ENCODE measurements around the gene STK11IP. TPM values are rescaled to one million over a fixed set of nuclear protein-coding genes. Genes with fewer than 3 reads are reported as not detected.

Gene STK11IP
- polyA plus RNA-seq, 4 donors: 18.8 to 39.0 (median 24.4) TPM

DNA sequence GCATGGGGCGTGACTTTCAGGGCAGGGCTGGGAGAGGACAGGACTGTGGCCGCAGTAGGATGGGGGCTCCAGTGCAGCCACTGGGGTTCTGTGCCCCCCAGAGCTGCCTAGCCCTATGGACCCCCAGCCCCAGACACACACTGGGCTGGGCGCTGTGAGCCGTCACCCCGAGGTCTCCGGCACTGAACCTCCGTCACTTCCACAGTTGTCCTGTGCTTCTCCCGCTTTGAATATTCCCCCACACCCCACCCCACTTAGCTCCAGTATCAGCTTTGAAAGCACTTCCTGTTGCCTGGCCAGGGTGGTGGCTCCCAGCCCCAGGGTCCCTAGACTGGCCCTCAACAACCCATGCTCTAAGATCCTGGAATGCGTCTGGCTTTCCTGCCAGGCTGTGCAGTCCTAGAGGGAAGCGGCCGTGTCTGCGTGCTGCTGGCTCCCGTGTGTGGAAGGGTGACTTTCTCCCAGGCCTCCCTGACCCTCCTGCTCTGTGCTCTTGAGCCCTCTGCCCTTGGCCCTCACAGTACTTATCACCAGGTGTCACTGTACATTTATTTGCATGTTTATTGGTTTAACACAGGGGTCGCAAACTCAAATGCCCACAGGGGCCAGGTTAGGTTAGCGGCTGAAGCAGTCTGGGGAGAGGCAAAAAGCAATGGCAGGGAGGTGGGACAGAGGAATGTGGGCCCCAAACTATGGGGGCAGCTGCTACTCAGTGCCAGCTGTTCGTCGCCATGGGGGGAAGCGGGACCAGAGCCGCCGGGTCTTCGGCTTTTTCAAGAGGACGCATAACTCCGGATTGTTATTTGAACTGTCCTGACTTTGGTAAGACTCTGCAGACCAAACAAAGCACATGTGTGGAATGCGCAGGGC, 36.2 kb upstream of the STK11IP start:
- no peak for DNase-seq (ENCODE audit: low read depth in 4 of 4, low spot score in 3 of 4)

DNA sequence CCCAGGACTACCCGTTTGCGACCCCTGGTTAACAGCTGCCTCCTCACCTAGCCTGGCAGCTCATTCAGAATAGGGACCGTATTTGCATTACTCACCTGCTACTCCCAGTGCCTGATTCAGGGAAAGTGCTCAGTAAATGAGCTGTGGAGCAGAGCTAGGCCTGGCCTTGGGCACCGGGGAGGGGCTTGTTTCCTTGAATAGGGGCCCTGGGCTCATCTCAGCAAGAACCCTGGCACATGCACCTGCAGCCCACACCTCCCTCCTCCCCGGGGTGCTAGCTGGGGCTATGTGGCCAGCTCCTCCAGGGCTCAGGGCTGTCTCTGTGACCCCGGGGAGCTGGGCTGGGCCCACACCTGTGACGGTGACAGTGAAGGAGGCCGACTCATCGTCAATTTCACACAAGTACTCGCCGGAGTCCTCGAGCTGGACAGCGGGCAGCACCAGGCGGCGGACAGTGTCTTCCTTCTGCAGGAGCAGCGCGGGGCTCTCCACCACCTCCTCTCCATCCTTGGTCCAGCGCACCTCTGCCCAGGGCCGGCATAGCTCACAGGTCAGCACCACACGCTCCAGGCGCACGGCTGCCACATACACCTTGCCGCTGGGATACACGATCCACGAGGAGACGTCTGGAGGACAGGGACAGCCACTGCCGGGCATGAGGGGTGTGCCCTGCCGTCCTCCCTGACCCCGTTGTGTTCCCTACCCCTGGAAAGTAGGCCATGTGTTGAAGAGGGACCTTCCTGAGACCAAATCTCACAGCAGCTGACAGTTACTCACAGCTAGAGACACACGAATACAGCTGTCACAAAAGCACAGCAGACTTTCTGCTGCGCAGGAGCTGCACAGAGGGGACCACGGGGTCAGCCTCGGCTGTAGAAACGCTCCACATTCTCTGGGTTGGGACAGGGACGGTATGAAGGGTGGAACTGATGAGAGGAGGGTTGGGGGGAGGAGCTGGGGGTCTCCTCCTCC, 35.3 kb upstream of the STK11IP start:
- DNase-seq (ENCODE audit: low read depth in 4 of 4, low spot score in 3 of 4): no peak

DNA sequence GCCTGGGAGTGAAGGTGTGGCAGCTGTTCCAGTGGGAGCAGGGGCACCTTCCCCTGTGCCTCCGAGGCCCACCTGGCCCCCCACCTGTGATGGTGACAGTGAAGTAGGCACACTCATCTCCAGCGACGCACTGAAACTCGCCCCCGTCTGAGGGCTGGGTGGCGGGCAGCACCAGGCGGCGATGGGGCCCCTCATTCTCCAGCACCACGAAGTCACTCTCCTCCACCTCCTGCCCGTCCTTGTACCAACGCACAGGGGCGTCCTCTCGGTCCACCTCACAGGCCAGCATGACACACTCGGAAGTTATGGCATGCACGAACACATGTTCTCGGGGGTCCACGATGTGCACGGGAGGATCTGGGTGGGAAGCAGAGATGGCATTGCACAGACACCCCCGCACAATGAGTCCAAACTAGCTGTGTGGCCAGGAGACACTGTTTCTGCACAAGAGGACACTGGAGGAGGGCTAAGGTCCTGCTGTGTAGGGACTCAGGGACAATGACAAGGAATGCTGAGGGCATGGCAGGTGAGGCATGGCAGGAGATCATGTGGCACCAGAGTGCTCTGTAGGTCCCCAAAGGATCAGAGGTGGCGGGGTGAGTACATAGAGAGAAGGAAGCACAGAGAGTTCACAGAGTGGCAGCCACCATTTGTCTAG, 34.3 kb upstream of the STK11IP start:
- DNase-seq (ENCODE audit: low read depth in 4 of 4, low spot score in 3 of 4): no peak

DNA sequence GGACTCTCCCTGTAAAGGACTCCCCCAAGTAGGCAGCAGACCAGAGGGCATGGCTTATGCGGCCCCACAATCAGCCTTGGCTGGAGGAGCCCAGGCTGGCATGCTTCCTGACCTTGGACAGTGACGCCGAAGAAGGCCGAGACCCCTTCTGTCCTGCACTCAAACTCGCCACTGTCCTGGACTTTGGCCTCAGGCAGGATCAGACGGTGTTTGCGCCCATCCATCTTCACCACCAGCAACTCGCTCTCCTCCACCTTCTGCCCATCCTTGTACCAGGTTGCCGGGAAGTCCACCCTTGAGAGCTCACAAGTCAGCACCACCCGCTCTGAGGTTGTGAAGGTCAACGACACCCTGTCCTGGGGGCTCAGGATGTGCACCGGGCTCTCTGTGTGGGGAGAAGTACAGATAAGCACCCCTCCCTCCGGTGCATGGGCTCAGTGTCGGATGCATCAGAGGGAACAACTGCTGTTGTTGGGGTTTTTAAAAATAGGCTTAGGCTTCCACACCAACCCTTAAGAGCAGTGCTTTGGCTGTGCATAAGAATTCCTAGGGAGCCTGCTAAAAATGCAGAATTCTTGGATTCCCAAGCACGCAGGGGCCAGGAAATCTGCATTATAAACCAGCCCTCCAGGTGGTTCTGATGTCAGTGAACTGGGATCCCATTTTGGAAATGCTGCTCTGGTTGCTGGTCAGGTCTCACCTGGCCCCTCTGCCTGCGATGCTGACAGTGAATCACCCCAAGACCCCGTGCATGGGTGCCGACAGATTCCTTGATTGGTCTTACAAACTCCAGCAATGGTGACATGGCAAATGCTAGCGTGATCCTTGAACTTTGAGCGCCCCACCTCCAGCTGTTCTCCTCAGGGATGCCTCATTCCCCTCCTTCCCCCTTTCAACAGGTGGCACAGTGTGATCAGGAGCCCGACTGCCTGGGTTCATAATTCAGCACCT, 32.3 kb upstream of the STK11IP start:
- no peak for DNase-seq (ENCODE audit: low read depth in 4 of 4, low spot score in 3 of 4)

DNA sequence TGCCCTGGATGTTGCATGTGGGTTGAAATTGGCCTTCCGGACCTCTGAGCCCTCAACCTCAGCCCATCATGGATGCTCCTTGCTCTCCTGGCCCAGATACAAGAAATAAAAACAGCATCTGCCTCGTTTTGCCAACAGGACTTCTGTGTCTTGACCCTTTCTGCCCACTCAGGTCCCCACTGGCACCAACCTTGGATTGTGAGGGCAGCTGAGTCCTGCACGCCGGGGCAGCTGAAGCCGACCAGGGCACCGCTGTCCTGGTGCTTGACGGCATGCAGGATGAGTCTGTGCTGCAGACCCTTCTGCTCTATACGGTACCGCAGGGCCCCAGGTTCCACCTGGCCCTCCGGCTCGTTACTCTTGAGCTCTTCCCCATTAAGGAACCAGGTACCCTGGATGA, 31.0 kb upstream of the STK11IP start:
- DNase-seq (ENCODE audit: low read depth in 4 of 4, low spot score in 3 of 4): no peak

DNA sequence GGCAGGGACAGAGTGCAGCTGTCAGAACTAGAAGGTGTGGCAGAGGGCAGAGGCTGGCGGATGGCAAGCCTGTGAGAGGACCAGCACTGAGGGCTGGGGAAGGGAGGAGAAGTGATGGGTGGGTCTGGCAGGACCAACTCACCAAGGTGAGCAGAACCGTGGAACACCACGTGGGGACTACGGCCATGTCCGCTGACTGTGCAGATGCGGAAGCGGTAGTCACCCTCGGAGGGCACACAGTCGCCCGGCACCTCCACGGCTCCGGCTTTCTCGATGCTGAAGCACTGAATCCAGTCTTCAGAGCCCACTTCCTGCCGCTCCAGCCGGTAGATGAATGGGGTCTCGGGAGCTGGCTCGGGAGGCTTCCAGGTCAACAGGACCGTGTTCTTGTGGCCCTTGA, 30.5 kb upstream of the STK11IP start:
- DNase-seq (ENCODE audit: low read depth in 4 of 4, low spot score in 3 of 4): no peak

DNA sequence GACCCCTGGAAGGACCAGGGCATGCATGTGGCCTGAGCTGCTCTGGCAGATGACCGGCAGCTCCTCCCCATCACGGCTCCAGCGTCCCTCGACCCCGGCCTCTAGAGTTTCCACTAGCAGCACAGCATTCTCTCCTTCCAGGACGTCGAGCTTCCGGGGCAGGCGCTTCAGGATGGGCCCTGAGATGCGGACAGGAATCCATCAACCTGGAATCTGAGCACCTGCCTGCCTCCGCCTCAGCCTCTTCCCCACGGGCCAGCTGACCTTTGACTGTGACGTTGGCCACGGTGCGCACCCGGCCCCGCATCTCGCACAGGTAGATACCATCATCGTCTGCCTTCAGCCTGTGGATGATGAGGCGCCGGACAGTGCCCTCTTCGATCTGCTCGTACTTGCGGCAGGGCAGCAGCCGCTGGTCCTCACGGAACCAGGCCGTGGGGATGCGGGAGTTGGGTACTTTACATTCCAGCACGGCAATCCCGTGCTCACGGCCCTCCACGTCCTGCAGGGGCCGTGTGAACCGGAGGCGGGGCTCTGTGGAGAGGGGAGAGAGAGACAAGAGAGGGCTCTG, 29.8 kb upstream of the STK11IP start:
- DNase-seq (ENCODE audit: low read depth in 4 of 4, low spot score in 3 of 4): no peak

DNA sequence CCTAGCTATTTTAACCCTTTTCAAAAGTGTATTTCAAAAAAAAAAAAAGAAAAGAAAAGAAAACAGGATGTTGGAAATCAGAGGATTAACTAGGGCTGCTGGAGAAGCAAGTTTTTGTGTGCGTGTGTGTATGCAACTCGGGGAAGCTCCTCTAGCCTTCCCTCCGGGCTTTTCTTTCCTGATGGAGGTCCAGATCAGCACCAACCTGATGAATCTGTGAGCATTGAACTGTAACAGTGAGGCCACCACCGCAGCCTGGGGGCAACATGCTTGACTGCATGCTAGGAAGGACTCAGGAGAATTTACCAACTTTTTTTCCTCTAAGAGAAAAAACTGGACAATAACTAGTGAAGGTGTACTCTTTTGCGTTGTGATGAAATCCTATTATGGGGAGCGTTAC, 28.6 kb upstream of the STK11IP start:
- no peak for DNase-seq (ENCODE audit: low read depth in 4 of 4, low spot score in 3 of 4)

DNA sequence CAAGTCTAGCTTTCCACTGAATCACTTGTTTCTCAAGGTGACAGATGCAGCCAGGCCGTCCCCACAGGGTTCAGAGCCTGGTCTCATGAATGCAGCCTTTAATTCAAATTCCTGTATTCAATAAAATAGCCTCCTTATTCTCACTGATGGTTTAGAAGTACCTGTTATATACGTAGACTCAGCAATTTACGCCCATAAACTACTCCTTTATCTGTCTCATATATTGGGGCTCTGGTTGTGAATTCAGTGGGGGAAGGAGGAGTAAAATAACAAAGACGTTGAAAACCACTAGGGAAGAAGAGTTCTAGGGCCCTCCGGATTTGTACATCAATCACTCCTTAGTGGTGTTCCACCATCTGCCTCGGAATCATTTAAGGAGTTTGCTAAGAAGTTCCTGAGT, 28.0 kb upstream of the STK11IP start:
- DNase-seq (ENCODE audit: low read depth in 4 of 4, low spot score in 3 of 4): no peak

DNA sequence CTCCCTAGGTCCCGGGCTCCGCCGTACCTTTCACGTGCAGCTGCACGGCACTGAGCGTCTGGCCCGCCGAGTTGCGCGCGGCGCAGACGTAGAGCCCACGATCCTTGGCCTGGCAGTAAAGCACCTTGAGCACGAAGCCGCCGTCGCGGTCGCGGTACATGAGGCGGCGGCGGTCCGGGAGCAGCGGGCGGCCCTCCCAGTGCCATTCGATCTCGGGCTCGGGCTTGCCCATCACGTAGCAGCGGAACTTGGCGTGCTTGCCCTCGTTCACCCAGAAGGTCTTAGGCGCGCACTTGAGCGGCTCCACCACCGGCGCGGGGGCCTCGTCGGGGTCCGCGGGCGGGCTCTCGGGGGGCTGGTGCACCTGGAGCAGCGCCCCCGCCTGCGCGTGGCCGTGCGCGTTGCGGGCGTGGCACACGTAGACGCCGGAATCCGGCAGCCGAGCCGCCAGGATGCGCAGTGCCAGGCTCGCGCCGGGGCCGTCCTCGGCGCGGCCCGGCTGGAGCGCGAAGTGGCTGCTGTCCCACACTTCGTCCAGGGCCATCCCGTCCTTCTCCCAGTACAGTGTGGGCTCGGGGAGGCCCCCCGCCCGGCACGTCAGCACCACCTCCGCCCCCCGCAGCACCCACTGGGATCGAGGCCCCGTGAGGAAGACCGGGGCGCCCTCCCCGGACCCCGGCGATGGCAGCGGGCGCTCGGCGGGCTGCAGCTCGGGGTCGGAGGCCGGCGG, 27.3 kb upstream of the STK11IP start:
- DNase-seq (ENCODE audit: low read depth in 4 of 4, low spot score in 3 of 4): no peak

DNA sequence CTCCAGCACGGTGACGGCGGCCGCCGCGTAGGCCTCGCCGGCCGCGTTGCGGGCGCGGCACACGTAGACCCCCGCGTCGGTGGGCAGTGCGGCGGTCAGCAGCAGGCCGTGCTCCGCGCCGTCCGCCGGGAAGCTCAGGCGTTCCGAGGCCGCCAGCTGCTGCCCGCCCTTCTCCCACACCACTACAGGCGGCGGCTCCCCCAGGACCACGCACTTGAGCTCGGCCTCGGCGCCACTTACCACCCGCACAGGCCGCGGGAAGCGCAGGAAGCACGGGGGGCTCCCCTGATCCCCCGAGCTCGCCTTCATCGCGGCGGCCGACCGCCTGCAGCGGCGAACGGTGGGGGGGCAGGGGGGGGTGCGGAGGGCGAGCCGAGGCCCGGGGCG, 26.7 kb upstream of the STK11IP start:
- no peak for DNase-seq (ENCODE audit: low read depth in 4 of 4, low spot score in 3 of 4)

DNA sequence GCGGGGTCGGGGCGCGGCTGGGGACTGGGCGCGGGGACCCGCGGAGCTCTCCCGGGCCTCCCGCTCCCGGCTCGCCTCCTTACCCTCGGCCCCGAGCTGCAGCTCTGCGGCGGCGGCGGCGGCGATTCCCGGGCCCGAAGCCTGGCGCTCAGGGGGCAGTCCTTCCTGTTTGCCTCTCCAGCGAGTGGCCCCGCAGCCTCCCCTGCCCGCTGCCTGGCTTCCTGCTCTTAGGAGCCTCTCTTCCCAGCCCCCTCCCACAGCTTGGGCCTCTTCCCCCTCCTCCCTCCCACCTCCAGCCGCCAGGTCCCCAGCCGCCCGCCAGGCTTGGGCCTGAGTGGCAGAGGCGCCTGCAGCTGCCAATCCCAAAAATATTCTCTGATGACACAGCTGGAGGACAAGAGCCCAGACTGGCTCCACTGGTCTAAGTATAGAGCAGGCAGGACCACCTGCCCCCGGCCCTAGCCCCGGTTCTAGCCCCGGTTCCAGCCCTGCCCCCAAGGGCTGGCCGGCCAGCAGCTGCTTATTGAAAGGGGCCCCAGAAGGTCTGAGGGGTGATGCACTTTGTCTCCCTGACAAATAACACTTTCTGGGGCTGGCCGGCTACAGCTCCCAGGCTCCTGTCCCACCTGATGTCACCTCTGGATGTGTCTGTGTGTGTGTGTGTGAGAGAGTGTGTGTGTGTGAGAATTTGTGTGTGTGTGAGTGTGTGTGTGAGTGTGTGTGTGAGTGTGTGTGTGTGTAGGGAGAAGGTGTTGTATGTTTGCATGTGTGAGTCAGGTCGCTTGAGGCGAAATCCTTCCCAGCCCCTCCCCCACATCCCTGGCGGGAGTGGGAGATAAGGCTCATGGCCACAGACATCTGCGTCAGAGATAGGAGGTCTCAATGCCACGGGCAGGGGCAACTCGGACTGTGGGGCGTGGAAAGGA, 26.1 kb upstream of the STK11IP start, which contains the start of gene OBSL1:
Gene OBSL1, minus strand, starts transcription at position 229 of the 926 bp plus-strand sequence. CDS start 307 bp downstream, outside the sequence.
- DNase-seq (ENCODE audit: low read depth in 4 of 4, low spot score in 3 of 4): peak in 2 of 4 donors; percentile 66 to 83

DNA sequence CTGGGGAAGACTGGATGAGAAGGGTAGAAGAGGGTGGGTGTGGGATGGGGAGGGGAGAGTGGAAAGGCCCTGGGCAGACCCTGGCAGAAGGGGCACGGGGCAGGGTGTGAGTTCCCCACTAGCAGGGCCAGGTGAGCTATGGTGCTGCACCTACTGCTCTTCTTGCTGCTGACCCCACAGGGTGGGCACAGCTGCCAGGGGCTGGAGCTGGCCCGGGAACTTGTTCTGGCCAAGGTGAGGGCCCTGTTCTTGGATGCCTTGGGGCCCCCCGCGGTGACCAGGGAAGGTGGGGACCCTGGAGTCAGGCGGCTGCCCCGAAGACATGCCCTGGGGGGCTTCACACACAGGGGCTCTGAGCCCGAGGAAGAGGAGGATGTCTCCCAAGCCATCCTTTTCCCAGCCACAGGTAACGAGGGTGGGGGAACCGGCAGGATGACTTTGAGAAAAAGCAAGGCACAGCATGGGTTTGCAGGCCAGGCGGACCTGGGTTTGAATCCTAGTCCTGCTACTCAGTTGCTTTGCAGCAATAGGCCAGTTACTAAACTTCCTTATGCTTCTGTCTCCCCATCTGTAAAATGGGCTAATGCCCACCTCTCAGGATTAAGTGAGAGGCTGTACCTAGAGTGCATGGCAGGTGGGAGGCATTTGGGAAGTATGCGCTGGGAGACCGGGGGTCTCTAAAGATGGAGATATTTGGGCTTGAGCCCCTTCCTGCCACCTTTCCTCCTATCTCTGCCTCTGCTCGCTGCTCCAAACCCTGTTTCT, 25.2 kb upstream of the STK11IP start, which contains the start of gene INHA:
Gene INHA, plus strand, starts transcription at position 74 of the 765 bp plus-strand sequence. Its CDS starts 65 bp downstream, at position 139.
- no peak for DNase-seq (ENCODE audit: low read depth in 4 of 4, low spot score in 3 of 4)

DNA sequence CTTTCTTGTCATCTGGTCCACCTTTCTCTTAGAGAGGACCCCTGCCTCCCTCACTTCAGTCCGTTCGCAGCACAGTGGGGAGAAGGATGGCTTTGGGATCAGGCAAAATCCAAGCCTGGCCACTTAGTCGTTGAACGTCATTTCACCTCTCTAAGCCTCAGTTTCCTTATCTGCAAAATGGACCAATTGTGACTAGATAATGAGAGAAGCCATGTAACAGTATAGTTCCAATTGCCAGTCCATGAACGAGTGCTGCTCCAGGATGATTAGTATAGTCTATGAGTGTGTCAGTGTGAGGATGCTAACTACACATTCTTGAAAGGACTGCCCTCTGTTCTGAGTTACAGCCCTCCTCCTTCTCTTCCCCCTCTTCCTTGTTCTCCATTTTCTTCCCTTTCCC, 24.5 kb upstream of the STK11IP start:
- DNase-seq (ENCODE audit: low read depth in 4 of 4, low spot score in 3 of 4): no peak

DNA sequence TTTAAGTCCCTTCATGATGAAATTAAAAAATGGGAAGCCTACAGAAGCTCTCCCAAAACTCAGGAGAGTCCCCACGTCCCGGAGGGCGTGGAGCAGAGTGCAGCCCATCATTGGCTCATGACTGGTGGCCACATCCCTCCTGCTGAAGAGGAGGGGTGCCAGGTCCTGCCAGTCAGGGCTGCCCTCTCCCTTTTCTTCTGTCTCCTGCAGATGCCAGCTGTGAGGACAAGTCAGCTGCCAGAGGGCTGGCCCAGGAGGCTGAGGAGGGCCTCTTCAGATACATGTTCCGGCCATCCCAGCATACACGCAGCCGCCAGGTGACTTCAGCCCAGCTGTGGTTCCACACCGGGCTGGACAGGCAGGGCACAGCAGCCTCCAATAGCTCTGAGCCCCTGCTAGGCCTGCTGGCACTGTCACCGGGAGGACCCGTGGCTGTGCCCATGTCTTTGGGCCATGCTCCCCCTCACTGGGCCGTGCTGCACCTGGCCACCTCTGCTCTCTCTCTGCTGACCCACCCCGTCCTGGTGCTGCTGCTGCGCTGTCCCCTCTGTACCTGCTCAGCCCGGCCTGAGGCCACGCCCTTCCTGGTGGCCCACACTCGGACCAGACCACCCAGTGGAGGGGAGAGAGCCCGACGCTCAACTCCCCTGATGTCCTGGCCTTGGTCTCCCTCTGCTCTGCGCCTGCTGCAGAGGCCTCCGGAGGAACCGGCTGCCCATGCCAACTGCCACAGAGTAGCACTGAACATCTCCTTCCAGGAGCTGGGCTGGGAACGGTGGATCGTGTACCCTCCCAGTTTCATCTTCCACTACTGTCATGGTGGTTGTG, 23.0 kb upstream of the STK11IP start:
- DNase-seq (ENCODE audit: low read depth in 4 of 4, low spot score in 3 of 4): no peak
